Motor neuron (in vitro differentiated cells): ENCODE results near the gene DNAH7. TPM values are rescaled to one million over a fixed set of nuclear protein-coding genes. Genes with fewer than 3 reads are reported as not detected.
A peak's percentile ranks its signal among the peaks of the same experiment; 100 is the strongest.
"Not testable (repeated sequence)": the region's sequence is repeated elsewhere in the genome, so short reads cannot be mapped to it uniquely, and the experiment has no call there.

ENCODE experiments used
- ATAC-seq, 8 experiments: fragments of 200-7000 bp; cut with Tn5 transposase; replicated peaks in 6 of 8; 2 replicates each; pipeline ENCODE4 v1.8.0; 2021; ENCODE audit warnings: mild to moderate bottlenecking in 8 of 8, moderate library complexity in 8 of 8
- H3K27ac ChIP-seq, 2 donors: fragments of 250-450 bp; sonication (Bioruptor Pico); 2 replicates each; pipeline ENCODE4 v1.9.0; 2021; ENCODE audit warnings: antibody characterized with exemption in 2 of 2, mild to moderate bottlenecking in 2 of 2, moderate library complexity in 1 of 2
- H3K4me1 ChIP-seq, 2 donors: fragments of 250-450 bp; sonication (Bioruptor Pico); replicated peaks in 1 of 2; 2 replicates each; pipeline ENCODE4 v1.6.1; 2021; ENCODE audit warnings: antibody characterized with exemption in 2 of 2, mild to moderate bottlenecking in 2 of 2, moderate library complexity in 1 of 2
- H3K4me3 ChIP-seq, 5 donors: fragments of 250-450 bp; sonication (Bioruptor Pico); 2 replicates each; pipeline ENCODE4 v1.9.0; 2021; ENCODE audit warnings: antibody characterized with exemption in 5 of 5, mild to moderate bottlenecking in 5 of 5, moderate library complexity in 4 of 5
- WGBS, 10 experiments: fragments of 450-650 bp; shearing (Covaris generic); methylation state at CpG; one replicate each; pipeline ENCODE4 v1.0.0; 2022; 5-methylcytosine and 5-hydroxymethylcytosine counted together
- in situ Hi-C, 9 experiments: fragments of 400-800 bp; cut with MboI; loops; one replicate each; pipeline ENCODE4 v1.15.0; 2021; ENCODE audit warnings: low sequenced_read_pairs in 9 of 9, low pct_unique_long_range_greater_than_20kb in 2 of 9; ENCODE audit not compliant: unreplicated experiment in 9 of 9
- total RNA-seq, 8 experiments: library from RNA; unstranded; fragments of 300-600 nt; gene quantifications; 2 replicates each; pipeline versions ENCODE4 v1.2.3 to v1.2.4, GENCODE V29; 2022

The DNAH7 gene
- total RNA-seq, 8 experiments from 2014 or later: 0.36 to 15.3 (median 1.5) TPM

DNA sequence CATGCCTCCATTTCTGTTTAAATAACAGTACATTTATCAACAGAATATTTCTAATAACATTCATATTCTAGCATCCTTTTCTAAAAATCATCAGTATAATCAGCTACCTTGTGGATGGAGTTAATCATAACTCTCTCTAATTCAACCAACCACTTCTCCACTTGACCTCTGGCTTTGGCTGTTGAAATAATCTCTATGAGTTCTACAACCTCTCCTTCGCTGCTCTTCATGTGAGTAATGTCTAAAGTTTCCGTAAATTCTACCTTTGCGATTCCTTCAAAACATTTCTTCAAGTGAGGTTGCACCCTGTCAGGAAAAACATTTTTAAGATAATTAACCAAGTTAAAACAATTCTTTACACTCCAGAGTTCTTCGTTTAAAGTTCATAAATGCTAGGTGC lies 134.2 kb downstream of the DNAH7 start:
- H3K27ac ChIP-seq: no peak overlapping the region
- H3K4me3 ChIP-seq: no peak overlapping the region
- no peaks in the 10 kb centered on the region for H3K4me1 ChIP-seq
- whole genome bisulfite sequencing, 10 experiments: 60 to 100% (median 92%) methylated on average over 2 to 4 of the region's 4 CpGs
- in situ Hi-C loops: loop anchor here in 2 of 9 experiments (10.0 to 25.0 kb wide), 2 partner anchors 270 to 272 kb away; partner anchors contain the start of gene SLC39A10 (in 1 of the 2)
- ATAC-seq: no peak

- 17 to 100% (median 83%) methylated on average over 1 of the region's 1 CpG; no CpG with 5 or more reads in 3 of the 10 experiments for WGBS, 10 experiments
- in situ Hi-C loops: loop anchor here in 1 of 9 experiments (25.0 kb wide), 1 partner anchor 267 kb away; the partner anchor contains the start of gene SLC39A10
- Histone ChIP-seq H3K27ac (no peak overlapping the region), H3K4me3 (no peak overlapping the region), H3K4me1 (no peaks in the 10 kb centered on the region)
- no peak for ATAC-seq
Measured at GRCh38 chr2:195929531-195929930, 139.1 kb downstream of the DNAH7 start.

DNA sequence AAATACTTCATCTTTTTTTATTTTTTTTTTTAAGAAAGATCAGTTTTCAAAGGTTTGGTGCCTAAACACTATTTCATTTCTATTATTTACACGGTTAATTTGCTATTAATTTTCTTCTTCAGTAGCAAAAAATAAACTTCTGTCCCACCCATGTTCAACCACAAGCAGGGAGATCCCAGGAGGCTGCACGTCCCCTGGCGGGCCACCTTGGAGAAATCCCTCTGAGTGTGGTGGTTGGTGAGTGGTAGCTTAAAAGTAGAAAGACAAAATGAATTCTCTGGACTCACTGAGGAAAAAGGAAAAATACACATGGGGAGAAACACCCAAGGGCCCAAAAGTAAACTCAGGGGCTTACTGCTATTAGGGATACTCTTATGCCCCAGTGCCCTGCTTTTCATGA lies 143.5 kb downstream of the DNAH7 start:
- no peak overlapping the region for H3K27ac ChIP-seq
- in situ Hi-C loops: loop anchor here in 1 of 9 experiments (25.0 kb wide), 1 partner anchor 263 kb away; the partner anchor contains the start of gene SLC39A10
- no peak for ATAC-seq
- no peak overlapping the region for H3K4me3 ChIP-seq
- no peaks in the 10 kb centered on the region for H3K4me1 ChIP-seq
- WGBS, 10 experiments: 13 to 100% (median 78%) methylated on average over 1 to 3 of the region's 3 CpGs; no CpG with 5 or more reads in 1 of the 10 experiments

DNA sequence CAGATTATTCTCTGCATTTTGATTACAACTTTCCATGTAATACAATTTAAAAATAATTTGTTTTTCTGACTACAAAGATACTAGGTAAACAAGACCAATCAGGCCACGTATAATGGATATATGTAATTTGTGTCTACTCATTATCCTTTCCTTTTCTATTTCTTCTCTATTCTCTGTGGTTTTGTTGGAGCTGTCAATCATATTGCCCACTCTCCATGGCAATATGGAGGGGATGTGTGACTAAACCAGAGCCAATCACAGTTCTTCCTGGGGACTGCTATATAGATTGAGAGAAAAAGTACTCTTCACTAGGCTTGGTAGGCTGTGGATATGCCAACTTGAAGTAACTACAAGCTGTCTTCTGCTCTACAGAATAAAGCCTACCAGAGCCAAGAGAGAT lies 144.7 kb downstream of the DNAH7 start:
- WGBS, 10 experiments: 60 to 100% (median 95%) methylated on average over 1 of the region's 1 CpG
- no peak overlapping the region for H3K27ac ChIP-seq
- ATAC-seq: no peak
- in situ Hi-C loops: loop anchor here in 1 of 9 experiments (25.0 kb wide), 2 partner anchors 162 to 237 kb away; no protein-coding TSS in a partner anchor
- no peaks in the 10 kb centered on the region for H3K4me1 ChIP-seq
- no peak overlapping the region for H3K4me3 ChIP-seq

- H3K4me3 ChIP-seq, ATAC-seq, H3K4me1 ChIP-seq, H3K27ac ChIP-seq: not testable (repeated sequence)
- in situ Hi-C loops: loop anchor here in 1 of 9 experiments (25.0 kb wide), 2 partner anchors 155 to 230 kb away; no protein-coding TSS in a partner anchor
- 58 to 100% (median 90%) methylated on average over 1 to 4 of the region's 4 CpGs; no CpG with 5 or more reads in 4 of the 10 experiments for WGBS, 10 experiments
Measured at GRCh38 chr2:195917021-195917600, 151.5 kb downstream of the DNAH7 start.

- Histone ChIP-seq H3K27ac (no peak overlapping the region), H3K4me1 (no peaks in the 10 kb centered on the region), H3K4me3 (no peak overlapping the region)
- 80 to 100% (median 90%) methylated on average over 1 to 3 of the region's 4 CpGs; no CpG with 5 or more reads in 1 of the 10 experiments for WGBS, 10 experiments
- no peak for ATAC-seq
- in situ Hi-C loops: loop anchor here in 1 of 9 experiments (25.0 kb wide), 2 partner anchors 150 to 225 kb away; no protein-coding TSS in a partner anchor
Measured at GRCh38 chr2:195912079-195912478, 156.6 kb downstream of the DNAH7 start.

- no peak overlapping the region for H3K4me3 ChIP-seq
- in situ Hi-C loops: loop anchor here in 1 of 9 experiments (25.0 kb wide), 2 partner anchors 148 to 223 kb away; no protein-coding TSS in a partner anchor
- no peaks in the 10 kb centered on the region for H3K4me1 ChIP-seq
- ATAC-seq: peak in 3 of 8 experiments; percentile 45 to 93 (median 66)
- 40 to 90% (median 71%) methylated on average over 1 to 4 of the region's 4 CpGs for WGBS, 10 experiments
- no peak overlapping the region for H3K27ac ChIP-seq
Measured at GRCh38 chr2:195910570-195910969, 158.1 kb downstream of the DNAH7 start.

DNA sequence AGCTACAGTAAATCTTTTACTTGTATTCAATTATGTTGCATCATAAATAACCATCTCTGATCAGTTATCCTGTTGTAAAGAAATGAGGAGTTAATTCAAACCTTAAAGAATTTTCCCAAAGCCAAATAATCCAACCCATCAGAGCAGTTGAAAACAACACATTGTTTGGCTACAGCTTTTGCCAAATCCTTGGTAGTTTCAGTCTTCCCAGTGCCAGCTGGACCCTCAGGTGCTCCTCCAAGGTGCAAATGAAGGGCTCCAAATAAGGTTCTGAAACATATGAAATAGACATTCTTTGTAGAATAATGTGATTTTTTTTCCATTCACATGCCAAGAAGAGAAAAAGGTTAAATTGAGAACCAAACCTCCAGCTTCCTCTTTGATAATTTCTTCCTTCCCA lies 158.7 kb downstream of the DNAH7 start:
- H3K4me3 ChIP-seq: no peak overlapping the region
- in situ Hi-C loops: loop anchor here in 1 of 9 experiments (25.0 kb wide), 2 partner anchors 148 to 223 kb away; no protein-coding TSS in a partner anchor
- no peak overlapping the region for H3K27ac ChIP-seq
- H3K4me1 ChIP-seq: no peaks in the 10 kb centered on the region
- no peak for ATAC-seq

DNA sequence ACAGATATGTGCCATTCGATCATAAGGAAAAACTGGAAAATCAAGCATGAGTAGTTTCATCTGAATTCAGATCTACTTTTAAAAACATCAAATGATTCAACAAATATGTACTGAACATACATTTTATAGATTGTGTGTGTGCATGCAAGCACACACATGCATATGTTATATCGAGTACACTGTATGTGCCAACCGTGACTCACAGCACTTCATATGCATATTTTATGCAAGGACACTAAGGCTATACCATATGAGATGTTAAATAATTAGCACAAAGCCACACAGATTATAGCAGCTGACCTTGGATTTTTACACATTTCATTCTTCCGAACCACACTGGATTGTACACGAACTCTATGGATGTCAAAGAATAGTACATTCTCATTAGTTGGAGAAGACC lies 161.2 kb downstream of the DNAH7 start:
- in situ Hi-C loops: loop anchor here in 1 of 9 experiments (25.0 kb wide), 2 partner anchors 145 to 220 kb away; no protein-coding TSS in a partner anchor
- no peaks in the 10 kb centered on the region for H3K4me1 ChIP-seq
- 25 to 100% (median 80%) methylated on average over 1 to 5 of the region's 5 CpGs for WGBS, 10 experiments
- ATAC-seq: peak in 2 of 8 experiments; percentile 50 to 80
- H3K27ac ChIP-seq: no peak overlapping the region
- no peak overlapping the region for H3K4me3 ChIP-seq

GRCh38 chr2:195903956-195904355 lies 164.7 kb downstream of the DNAH7 start:
- ATAC-seq: peak in 1 of 8 experiments; percentile 72
- Histone ChIP-seq H3K4me3 (no peak overlapping the region), H3K4me1 (no peaks in the 10 kb centered on the region), H3K27ac (no peak overlapping the region)
- in situ Hi-C loops: loop anchor here in 1 of 9 experiments (25.0 kb wide), 2 partner anchors 142 to 217 kb away; no protein-coding TSS in a partner anchor
- WGBS, 10 experiments: 40 to 86% (median 75%) methylated on average over 1 to 2 of the region's 2 CpGs; no CpG with 5 or more reads in 3 of the 10 experiments

GRCh38 chr2:195902857-195903256 lies 165.8 kb downstream of the DNAH7 start:
- WGBS, 10 experiments: 33 to 100% (median 79%) methylated on average over 1 of the region's 1 CpG; no CpG with 5 or more reads in 2 of the 10 experiments
- H3K4me3 ChIP-seq: no peak overlapping the region
- no peak for ATAC-seq
- no peaks in the 10 kb centered on the region for H3K4me1 ChIP-seq
- H3K27ac ChIP-seq: no peak overlapping the region
- in situ Hi-C loops: loop anchor here in 1 of 9 experiments (25.0 kb wide), 2 partner anchors 141 to 216 kb away; no protein-coding TSS in a partner anchor

- H3K4me3 ChIP-seq: no peak overlapping the region
- H3K27ac ChIP-seq: no peak overlapping the region
- in situ Hi-C loops: no loop called here
- H3K4me1 ChIP-seq: no peaks in the 10 kb centered on the region
- ATAC-seq: no peak
Measured at GRCh38 chr2:195899226-195899625, 169.4 kb downstream of the DNAH7 start.

- no peak overlapping the region for H3K27ac ChIP-seq
- peak in 7 of 8 experiments; percentile 51 to 100 (median 99) for ATAC-seq
- 0 to 64% (median 54%) methylated on average over 3 to 9 of the region's 9 CpGs; no CpG with 5 or more reads in 1 of the 10 experiments for WGBS, 10 experiments
- in situ Hi-C loops: no loop called here
- no peaks in the 10 kb centered on the region for H3K4me1 ChIP-seq
- H3K4me3 ChIP-seq: no peak overlapping the region
Measured at GRCh38 chr2:195898505-195899191, 170.0 kb downstream of the DNAH7 start.
